CMK (cell line): ENCODE measurements around the gene DNAH10.
"Not testable (repeated sequence)": the region's sequence is repeated elsewhere in the genome, so short reads cannot be mapped to it uniquely, and the experiment has no call there.

Experiments used
- DNase-seq: peaks from one replicate; pipeline ENCODE4 v3.0.0-alpha.2; 2010; ENCODE audit warnings: low read depth

DNAH10 gene

GRCh38 chr12:123934829-123935228 lies 172.7 kb downstream of the DNAH10 start:
- DNase-seq, result no peak

GRCh38 chr12:123935956-123936355 lies 173.9 kb downstream of the DNAH10 start:
- no peak for DNase-seq

- no peak for DNase-seq
Measured at GRCh38 chr12:123936471-123936870, 174.4 kb downstream of the DNAH10 start.

- DNase-seq, result no peak
Measured at GRCh38 chr12:123936956-123937706, 175.0 kb downstream of the DNAH10 start.

GRCh38 chr12:123937707-123938591 lies 175.8 kb downstream of the DNAH10 start:
- DNase-seq, result no peak

- DNase-seq, result no peak
Measured at GRCh38 chr12:123938679-123939480, 176.8 kb downstream of the DNAH10 start.

- no peak for DNase-seq
Measured at GRCh38 chr12:123939716-123940626, 177.9 kb downstream of the DNAH10 start.

- DNase-seq, result no peak
Measured at GRCh38 chr12:123940627-123940966, 178.5 kb downstream of the DNAH10 start.

GRCh38 chr12:123941000-123941399 lies 178.9 kb downstream of the DNAH10 start:
- no peak for DNase-seq

GRCh38 chr12:123941624-123942237 lies 179.6 kb downstream of the DNAH10 start:
- DNase-seq, result no peak

GRCh38 chr12:123942238-123942653 lies 180.1 kb downstream of the DNAH10 start:
- no peak for DNase-seq

- no peak for DNase-seq
Measured at GRCh38 chr12:123942911-123943648, 181.0 kb downstream of the DNAH10 start.

- no peak for DNase-seq
Measured at GRCh38 chr12:123943816-123944215, 181.7 kb downstream of the DNAH10 start.

GRCh38 chr12:123944696-123945095 lies 182.6 kb downstream of the DNAH10 start:
- DNase-seq, result no peak

- no peak for DNase-seq
Measured at GRCh38 chr12:123945287-123946151, 183.4 kb downstream of the DNAH10 start.

- no peak for DNase-seq
Measured at GRCh38 chr12:123946152-123946515, 184.0 kb downstream of the DNAH10 start.

GRCh38 chr12:123946516-123947505 lies 184.7 kb downstream of the DNAH10 start:
- not testable (repeated sequence) for DNase-seq

- not testable (repeated sequence) for DNase-seq
Measured at GRCh38 chr12:123947531-123947930, 185.4 kb downstream of the DNAH10 start.
